T-helper 22 cell (primary cell): ENCODE data around the gene PRKD1.

Source experiments
- DNase-seq: peaks from one replicate; pipeline ENCODE4 v3.0.0-alpha.2; 2020; ENCODE audit warnings: low read depth

The PRKD1 gene

GRCh38 chr14:29672831-29673230, 254.8 kb downstream of the PRKD1 start:
- DNase-seq, result no peak

GRCh38 chr14:29671034-29671433, 256.6 kb downstream of the PRKD1 start:
- DNase-seq, result no peak

DNA sequence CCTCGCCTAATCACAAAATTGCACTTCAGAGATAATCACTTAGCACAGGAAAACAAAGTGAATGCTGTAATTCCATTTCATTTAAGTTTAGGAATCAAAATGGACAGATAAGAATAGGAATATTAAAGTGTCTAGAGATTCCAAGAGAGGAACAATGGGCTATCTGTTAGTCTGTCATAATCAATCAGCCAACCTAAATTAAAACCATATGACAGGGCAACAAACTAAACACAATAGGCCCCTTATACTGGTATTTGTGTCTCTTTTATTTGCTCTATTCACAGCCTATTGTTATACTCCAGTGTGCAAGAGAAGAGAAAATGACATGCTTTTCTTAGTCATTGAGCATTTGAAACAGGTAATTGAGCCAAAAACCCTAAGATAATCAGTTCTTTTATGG, 259.4 kb downstream of the PRKD1 start:
- no peak for DNase-seq

- no peak for DNase-seq
Observed at GRCh38 chr14:29664515-29664914, 263.1 kb downstream of the PRKD1 start.

DNA sequence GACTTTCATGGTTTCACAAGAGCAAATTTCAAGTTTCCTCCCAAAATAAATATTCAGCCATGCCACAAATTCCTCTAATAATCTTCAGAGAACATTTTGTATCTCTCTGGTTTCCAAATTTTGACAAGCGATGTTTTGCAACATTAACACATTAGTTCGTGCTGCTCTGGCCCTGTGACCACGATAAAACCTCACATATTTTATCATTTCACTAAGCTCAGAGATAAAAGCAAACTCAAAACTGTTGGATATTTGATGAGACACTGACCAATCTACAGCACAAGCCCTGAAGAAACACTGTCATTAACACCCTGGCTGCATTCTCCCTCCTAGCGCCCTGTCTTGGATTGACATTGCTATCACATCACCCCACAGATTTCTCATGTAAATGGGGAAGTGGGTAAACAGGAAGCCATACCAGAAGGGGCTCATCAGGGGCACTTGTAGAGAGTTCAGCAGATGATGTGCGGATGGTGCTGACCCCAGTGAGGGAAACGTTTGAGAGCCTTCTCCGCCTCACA, 264.3 kb downstream of the PRKD1 start:
- DNase-seq, result no peak

DNA sequence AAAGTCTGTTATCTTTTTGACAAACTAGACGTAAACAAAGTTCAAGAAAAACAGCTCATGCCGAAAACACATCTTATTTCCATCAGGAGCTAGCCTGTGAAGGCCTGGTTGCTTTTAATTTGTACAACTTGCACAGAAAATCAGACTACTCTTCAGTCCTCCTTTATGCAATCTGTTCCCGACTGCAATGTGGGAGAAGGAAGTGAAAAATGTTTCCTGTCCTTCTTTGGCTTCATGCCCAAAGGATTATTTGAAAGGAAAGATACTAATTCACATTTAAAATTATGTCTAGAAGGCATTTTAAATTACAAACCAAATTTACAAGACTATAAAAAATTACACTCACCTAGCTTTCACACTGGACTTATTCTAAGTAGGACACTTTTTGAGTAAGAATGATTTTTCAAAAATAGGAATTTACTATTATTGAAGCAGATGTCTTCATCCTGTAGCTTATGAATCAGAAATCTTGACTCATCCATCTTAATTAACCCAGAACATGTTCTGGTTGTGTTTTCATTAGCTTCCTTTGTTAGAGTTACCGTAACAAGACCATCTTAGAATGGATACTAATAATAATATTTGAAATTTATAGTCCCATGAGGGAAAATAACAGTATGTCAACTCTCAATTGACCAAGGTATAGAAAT, 272.6 kb downstream of the PRKD1 start:
- DNase-seq, result no peak

DNA sequence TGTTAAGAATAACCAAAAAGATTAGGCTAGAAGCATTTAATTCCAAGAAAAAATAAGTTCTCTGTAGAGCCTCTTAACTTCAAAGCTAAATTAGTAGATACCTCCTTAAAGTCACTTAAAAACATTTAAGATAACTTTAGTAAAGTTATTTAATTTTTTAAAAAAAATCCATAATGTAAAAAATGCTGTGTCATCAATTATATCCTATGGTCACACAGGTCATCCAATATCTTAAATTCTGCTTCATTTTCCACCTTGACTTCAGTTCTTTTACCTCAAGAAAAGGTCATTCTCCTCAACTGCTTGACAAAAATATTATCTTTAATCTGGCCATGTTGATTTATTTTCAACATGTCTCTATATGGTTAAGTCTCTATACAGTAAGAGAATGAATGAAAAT, 274.3 kb downstream of the PRKD1 start:
- no peak for DNase-seq

- DNase-seq, result no peak
Observed at GRCh38 chr14:29652571-29652970, 275.1 kb downstream of the PRKD1 start.

DNA sequence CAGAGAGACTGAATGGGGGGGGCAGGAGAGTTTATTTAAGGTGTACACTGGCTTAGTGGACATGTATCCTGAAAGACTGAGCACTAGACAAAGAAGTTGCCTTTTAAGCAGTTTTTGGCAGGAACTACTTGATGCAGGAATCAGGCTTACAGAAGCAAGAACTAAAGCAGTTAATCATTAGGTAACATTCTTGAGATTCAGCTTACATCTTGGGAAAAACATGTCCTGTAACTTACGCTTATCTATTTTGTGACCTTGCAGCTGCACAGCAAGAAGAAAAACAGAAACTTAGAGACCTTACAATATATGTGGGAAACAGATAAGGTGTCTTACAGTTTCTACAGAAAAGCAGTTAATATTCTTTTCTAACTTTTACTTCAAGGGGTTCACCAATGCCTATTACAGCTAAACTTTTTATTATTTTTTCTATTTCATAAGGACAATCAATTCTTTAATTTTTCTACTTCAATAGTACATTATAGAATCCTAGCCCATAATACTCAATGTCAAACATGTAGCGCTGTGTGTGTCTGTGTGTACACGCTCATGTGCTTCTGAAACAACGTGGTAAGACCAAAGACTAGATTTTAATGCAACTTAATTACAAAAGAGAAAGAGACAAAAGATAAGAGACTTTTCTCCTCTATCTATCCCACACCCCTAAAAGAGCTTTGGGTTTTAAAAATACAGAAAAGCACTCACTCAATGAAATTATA, 276.9 kb downstream of the PRKD1 start:
- no peak for DNase-seq

GRCh38 chr14:29649170-29649569, 278.5 kb downstream of the PRKD1 start:
- DNase-seq, result no peak

- DNase-seq, result no peak
Observed at GRCh38 chr14:29648045-29648444, 279.6 kb downstream of the PRKD1 start.

DNA sequence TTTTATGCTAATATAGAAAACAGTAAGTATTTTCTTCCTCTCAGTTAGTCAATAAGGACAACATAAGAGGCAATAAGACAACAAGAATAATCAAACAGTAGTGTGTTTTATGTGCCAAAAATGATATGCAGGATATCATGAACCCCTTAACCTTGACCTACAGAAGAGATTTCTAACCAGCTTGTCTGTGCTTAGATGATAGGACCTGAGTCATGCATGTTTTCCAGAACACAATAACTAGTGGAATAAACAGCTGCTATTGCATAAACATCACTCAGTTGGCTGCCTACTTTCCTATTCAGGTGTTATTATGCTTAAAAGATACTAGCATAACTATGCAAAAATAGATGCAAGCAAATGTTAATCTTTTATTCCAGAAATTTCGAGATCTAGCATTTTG, 282.5 kb downstream of the PRKD1 start:
- DNase-seq, result no peak

DNA sequence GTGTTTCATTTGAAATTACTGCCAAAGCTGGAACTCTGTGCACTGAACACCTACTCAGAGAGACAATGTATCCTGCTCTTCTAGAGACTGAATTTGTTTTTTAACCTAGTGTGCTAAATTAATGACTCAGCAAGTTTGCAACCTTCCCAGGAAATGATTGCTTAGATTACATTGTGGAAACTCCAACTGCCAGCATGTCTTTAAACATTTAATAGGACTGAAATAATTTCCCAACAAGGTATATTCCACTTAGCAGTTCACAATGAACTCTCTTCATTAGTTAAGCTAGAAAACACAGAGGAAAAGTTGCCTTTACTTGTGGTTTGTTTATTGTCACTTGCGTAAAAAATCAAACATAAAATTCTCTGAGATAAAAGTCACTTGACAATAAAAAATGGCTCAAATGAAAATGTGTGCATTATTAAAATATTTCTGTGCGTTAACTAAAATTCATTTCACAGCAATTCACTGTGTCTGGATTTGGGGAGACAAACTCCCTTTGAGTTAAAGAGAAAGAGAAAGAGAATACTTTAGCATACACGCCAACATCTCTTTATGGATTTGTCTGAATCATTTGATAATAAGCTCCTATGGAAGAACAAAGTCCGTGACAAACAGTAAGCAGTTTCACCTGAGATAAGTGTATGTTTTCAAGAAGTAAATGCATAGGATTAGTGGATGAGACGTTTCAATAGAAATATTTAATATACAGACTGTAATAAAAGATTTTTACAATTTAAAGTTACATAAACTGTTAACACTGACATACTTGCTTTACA, 284.0 kb downstream of the PRKD1 start:
- DNase-seq, result no peak

- no peak for DNase-seq
Observed at GRCh38 chr14:29637411-29637810, 290.2 kb downstream of the PRKD1 start.

- DNase-seq, result no peak
Observed at GRCh38 chr14:29636870-29637269, 290.8 kb downstream of the PRKD1 start.

DNA sequence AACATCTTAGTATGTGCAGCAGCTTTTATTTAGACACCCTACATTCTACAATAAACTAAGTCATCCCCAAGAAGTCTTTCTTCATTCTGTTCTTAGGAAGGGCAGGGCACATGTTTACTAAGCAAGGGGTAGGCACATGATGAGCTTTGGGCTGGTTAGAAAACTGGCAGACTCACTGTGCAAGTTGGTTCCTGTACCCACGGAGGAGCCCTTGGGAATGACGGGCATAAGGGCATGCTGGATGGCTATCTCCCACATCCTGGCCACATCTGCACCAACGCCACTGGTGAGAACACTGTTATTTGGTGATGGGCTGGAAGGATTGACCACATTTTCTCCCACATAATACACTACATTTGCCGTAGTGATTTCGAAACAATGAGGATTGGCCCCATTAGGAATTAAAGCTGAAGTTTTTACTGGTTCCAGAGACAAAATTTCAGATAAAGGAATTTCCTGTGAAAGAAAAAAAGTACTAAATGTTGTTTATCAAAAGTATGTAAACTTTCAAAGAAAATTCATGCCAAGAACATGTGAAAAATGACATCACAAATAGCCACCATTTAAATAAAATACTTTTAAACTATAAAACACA, 297.0 kb downstream of the PRKD1 start:
- DNase-seq, result no peak

- DNase-seq, result no peak
Observed at GRCh38 chr14:29629839-29630238, 297.8 kb downstream of the PRKD1 start.

DNA sequence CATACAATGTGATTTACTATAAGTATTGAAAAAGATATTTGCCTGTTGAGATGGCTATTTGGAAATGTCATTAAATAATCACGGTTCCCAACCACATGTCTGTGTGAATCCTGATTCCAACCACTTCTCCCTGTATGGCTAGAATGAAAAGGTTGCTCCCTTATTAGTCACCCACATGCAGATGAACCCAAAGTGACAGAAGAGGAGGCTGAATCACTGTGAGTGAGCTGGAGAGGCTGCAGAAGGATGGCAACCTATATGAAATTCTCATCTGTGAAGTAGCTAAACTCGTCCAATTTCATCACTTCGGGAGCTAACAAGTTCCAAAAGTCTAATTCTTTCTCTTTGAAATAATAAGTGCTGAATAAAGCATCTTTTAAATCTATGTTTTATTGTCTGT, 300.5 kb downstream of the PRKD1 start:
- DNase-seq, result no peak

GRCh38 chr14:29618323-29619067, 309.2 kb downstream of the PRKD1 start:
- DNase-seq, result no peak

DNA sequence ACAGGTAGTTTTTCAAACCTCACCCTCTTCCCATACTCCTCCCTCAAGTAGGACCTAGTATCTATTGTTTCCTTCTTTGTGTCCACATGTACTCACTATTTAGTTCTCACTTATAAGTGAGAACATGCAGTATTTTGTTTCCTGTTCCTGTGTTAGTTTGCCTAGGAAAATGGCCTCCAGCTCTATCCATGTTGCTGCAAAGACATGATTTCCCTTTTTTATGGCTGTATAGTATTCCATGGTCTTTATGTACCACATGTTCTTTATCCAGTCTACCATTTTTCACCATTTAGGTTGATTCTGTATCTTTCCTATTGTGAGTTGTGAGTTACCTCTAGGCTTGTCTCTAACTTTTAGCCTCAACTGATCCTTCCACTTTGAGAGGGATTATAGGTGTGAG, 310.7 kb downstream of the PRKD1 start:
- DNase-seq, result no peak

- no peak for DNase-seq
Observed at GRCh38 chr14:29608861-29609260, 318.8 kb downstream of the PRKD1 start.

- no peak for DNase-seq
Observed at GRCh38 chr14:29607169-29607568, 320.5 kb downstream of the PRKD1 start.
